ENCODE results near the gene CTXND1. TPM values are rescaled to one million over a fixed set of nuclear protein-coding genes. Genes with fewer than 3 reads are reported as not detected.
A peak's percentile ranks its signal among the peaks of the same experiment; 100 is the strongest.

CTXND1 gene
- total and polyA plus RNA-seq, 2 experiments from 2014 or later, result 0.05 TPM; not detected in 1

- TF ChIP-seq REST (IDR thresholded peaks at IDR 0.05; ENCODE audit: unreplicated experiment), result no peak
- TF ChIP-seq, protein P1, sequence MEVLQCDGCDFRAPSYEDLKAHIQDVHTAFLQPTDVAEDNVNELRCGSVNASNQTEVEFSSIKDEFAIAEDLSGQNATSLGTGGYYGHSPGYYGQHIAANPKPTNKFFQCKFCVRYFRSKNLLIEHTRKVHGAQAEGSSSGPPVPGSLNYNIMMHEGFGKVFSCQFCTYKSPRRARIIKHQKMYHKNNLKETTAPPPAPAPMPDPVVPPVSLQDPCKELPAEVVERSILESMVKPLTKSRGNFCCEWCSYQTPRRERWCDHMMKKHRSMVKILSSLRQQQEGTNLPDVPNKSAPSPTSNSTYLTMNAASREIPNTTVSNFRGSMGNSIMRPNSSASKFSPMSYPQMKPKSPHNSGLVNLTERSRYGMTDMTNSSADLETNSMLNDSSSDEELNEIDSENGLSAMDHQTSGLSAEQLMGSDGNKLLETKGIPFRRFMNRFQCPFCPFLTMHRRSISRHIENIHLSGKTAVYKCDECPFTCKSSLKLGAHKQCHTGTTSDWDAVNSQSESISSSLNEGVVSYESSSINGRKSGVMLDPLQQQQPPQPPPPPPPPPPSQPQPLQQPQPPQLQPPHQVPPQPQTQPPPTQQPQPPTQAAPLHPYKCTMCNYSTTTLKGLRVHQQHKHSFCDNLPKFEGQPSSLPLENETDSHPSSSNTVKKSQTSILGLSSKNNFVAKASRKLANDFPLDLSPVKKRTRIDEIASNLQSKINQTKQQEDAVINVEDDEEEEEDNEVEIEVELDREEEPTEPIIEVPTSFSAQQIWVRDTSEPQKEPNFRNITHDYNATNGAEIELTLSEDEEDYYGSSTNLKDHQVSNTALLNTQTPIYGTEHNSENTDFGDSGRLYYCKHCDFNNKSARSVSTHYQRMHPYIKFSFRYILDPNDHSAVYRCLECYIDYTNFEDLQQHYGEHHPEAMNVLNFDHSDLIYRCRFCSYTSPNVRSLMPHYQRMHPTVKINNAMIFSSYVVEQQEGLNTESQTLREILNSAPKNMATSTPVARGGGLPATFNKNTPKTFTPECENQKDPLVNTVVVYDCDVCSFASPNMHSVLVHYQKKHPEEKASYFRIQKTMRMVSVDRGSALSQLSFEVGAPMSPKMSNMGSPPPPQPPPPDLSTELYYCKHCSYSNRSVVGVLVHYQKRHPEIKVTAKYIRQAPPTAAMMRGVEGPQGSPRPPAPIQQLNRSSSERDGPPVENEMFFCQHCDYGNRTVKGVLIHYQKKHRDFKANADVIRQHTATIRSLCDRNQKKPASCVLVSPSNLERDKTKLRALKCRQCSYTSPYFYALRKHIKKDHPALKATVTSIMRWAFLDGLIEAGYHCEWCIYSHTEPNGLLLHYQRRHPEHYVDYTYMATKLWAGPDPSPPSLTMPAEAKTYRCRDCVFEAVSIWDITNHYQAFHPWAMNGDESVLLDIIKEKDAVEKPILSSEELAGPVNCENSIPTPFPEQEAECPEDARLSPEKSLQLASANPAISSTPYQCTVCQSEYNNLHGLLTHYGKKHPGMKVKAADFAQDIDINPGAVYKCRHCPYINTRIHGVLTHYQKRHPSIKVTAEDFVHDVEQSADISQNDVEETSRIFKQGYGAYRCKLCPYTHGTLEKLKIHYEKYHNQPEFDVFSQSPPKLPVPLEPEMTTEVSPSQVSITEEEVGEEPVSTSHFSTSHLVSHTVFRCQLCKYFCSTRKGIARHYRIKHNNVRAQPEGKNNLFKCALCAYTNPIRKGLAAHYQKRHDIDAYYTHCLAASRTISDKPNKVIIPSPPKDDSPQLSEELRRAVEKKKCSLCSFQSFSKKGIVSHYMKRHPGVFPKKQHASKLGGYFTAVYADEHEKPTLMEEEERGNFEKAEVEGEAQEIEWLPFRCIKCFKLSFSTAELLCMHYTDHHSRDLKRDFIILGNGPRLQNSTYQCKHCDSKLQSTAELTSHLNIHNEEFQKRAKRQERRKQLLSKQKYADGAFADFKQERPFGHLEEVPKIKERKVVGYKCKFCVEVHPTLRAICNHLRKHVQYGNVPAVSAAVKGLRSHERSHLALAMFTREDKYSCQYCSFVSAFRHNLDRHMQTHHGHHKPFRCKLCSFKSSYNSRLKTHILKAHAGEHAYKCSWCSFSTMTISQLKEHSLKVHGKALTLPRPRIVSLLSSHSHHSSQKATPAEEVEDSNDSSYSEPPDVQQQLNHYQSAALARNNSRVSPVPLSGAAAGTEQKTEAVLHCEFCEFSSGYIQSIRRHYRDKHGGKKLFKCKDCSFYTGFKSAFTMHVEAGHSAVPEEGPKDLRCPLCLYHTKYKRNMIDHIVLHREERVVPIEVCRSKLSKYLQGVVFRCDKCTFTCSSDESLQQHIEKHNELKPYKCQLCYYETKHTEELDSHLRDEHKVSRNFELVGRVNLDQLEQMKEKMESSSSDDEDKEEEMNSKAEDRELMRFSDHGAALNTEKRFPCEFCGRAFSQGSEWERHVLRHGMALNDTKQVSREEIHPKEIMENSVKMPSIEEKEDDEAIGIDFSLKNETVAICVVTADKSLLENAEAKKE (CRISPR knock-in tag; IDR thresholded peaks at IDR 0.05), result no peak
Measured at GRCh38 chr15:80208758-80209734, 43.0 kb downstream of the CTXND1 start (continued).

- Histone ChIP-seq H3K4me3 (no peak overlapping the region), H3K27ac (ENCODE audit: low read depth) (no peak overlapping the region), H3K4me2 (no peak overlapping the region), H3K36me3 (ENCODE audit: insufficient read depth) (no peaks in the 10 kb centered on the region), H4K20me1 (replicated peaks; ENCODE audit: insufficient read depth) (no peaks in the 10 kb centered on the region), H3K79me2 (replicated peaks; ENCODE audit: insufficient read depth) (no peaks in the 10 kb centered on the region), H3F3A (replicated peaks; ENCODE audit: low read depth) (no peaks in the 10 kb centered on the region), H3K4me1 (ENCODE audit: insufficient read depth) (no peaks in the 10 kb centered on the region), H3K27me3 (ENCODE audit: insufficient read depth) (no peaks in the 10 kb centered on the region), H3K9me2 (ENCODE audit: insufficient read depth) (no peaks in the 10 kb centered on the region), H2AFZ (0 out of 2 replicates have a peak overlapping the region, but pooled peaks have one; percentile 3)
- DNase-seq (ENCODE audit: low spot score), result no peak
- ATAC-seq, result no peak
- Mint-ChIP-seq H3K9me3 (peaks cover 2% of the 10 kb centered on the region; the same call in 1 of the 3 replicates), H3K36me3 (ENCODE audit: low read depth) (no peaks in the 10 kb centered on the region), H3K27ac (no peak overlapping the region), H3K4me3 (no peak overlapping the region), H3K27me3 (ENCODE audit: insufficient read depth, low read depth, poor library complexity) (peaks cover 3% of the 10 kb centered on the region), H3K4me1 (peaks cover 11% of the 10 kb centered on the region; the same call in 2 of the 3 replicates)
- TF ChIP-seq STAT1 (IDR thresholded peaks at IDR 0.05; ENCODE audit: unreplicated experiment) (no peak), POLR2AphosphoS5 (IDR thresholded peaks at IDR 0.05; ENCODE audit: low read depth) (no peak), EZH2 (IDR thresholded peaks at IDR 0.05; ENCODE audit: low read depth, unreplicated experiment) (no peak), CREB1 (CRISPR knock-in tag; IDR thresholded peaks at IDR 0.05; ENCODE audit: low read depth) (no peak), EZH2phosphoT487 (IDR thresholded peaks at IDR 0.05; ENCODE audit: unreplicated experiment) (no peak), ZNF114 (CRISPR knock-in tag; IDR thresholded peaks at IDR 0.05) (no peak), CTCF (conservative IDR thresholded peaks at IDR 0.05; ENCODE audit: low read depth in 2 of 2) (no peak)
Measured at GRCh38 chr15:80207887-80208286, 44.1 kb downstream of the CTXND1 start.

Data from GM23338 (cell line).